ENCODE measurements around the gene NLRC4. TPM values are rescaled to one million over a fixed set of nuclear protein-coding genes. Genes with fewer than 3 reads are reported as not detected.

The NLRC4 gene
- polyA plus RNA-seq, 1 donor (not counting 4 experiments of a cell fraction or from before 2014, with no cell fraction given): not detected

DNA sequence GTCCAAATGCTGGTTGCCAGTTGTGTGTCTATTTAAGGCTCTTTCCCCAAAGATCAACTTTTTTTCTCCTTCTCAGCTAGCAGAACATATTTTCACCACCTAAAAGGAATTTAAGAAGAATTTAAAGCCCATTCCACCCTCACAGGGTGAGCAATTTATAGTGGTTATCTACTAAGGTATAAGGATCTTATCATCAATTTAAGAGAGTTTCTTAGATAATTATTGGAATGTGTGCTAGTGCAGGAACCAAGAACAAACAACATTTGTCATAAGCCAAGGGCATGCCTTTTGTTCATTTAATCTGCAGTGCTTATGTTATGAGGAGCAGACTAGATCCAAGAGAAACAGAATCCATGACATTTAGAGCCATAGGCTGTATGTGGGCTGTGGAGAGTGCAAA lies 37.2 kb downstream of the NLRC4 start:
- FAIRE-seq (no peak), DNase-seq (ENCODE audit: low read depth, low spot score) (no peak)
- Histone ChIP-seq H3K9me3 (ENCODE audit: control insufficient read depth, low read depth, low read length) (no peaks in the 10 kb centered on the region), H3K79me2 (ENCODE audit: control insufficient read depth, insufficient read depth, low read length) (no peaks in the 10 kb centered on the region), H3K4me1 (ENCODE audit: control insufficient read depth, extremely low read depth, insufficient read depth, low read length) (no peaks in the 10 kb centered on the region), H3K9me1 (ENCODE audit: control insufficient read depth, extremely low read depth, insufficient read depth, low read length) (no peaks in the 10 kb centered on the region), H4K20me1 (ENCODE audit: control insufficient read depth, extremely low read depth, insufficient read depth, low read length) (no peaks in the 10 kb centered on the region), H2AFZ (ENCODE audit: control insufficient read depth, low read length) (no peak overlapping the region), H3K4me2 (ENCODE audit: control insufficient read depth, extremely low read depth, insufficient read depth, low read depth, low read length) (no peak overlapping the region), H3K4me3 (ENCODE audit: control insufficient read depth in 2 of 3, extremely low read depth in 1 of 3, insufficient read depth in 2 of 3, low read depth in 1 of 3, low read length in 3 of 3) (no peak overlapping the region), H3K27ac (ENCODE audit: control insufficient read depth, insufficient read depth, low read length) (no peak overlapping the region), H3K9ac (ENCODE audit: control insufficient read depth, extremely low read depth, insufficient read depth, low read length) (no peak overlapping the region), H3K36me3 (ENCODE audit: control insufficient read depth in 2 of 2, extremely low read depth in 1 of 2, insufficient read depth in 2 of 2, low read length in 2 of 2) (peaks cover 3 to 9% of the 10 kb centered on the region in 2 experiments), H3K27me3 (ENCODE audit: control insufficient read depth, extremely low read depth, insufficient read depth, low read length) (no peaks in the 10 kb centered on the region)
- no peak for TF ChIP-seq EZH2 (IDR thresholded peaks at IDR 0.05; ENCODE audit: low read length)
- TF ChIP-seq, protein P1, sequence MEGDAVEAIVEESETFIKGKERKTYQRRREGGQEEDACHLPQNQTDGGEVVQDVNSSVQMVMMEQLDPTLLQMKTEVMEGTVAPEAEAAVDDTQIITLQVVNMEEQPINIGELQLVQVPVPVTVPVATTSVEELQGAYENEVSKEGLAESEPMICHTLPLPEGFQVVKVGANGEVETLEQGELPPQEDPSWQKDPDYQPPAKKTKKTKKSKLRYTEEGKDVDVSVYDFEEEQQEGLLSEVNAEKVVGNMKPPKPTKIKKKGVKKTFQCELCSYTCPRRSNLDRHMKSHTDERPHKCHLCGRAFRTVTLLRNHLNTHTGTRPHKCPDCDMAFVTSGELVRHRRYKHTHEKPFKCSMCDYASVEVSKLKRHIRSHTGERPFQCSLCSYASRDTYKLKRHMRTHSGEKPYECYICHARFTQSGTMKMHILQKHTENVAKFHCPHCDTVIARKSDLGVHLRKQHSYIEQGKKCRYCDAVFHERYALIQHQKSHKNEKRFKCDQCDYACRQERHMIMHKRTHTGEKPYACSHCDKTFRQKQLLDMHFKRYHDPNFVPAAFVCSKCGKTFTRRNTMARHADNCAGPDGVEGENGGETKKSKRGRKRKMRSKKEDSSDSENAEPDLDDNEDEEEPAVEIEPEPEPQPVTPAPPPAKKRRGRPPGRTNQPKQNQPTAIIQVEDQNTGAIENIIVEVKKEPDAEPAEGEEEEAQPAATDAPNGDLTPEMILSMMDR (optimal IDR thresholded peaks at IDR 0.05 in 1 of 3, IDR thresholded peaks at IDR 0.05 in 1 of 3, conservative IDR thresholded peaks at IDR 0.05 in 1 of 3; ENCODE audit: extremely low read depth in 1 of 3, insufficient read depth in 2 of 3, low read length in 3 of 3): no peak
- dilution Hi-C loops (cut with MboI; ENCODE audit: extremely low pct_ligation_motif_present, low sequenced_read_pairs): no loop called here

DNA sequence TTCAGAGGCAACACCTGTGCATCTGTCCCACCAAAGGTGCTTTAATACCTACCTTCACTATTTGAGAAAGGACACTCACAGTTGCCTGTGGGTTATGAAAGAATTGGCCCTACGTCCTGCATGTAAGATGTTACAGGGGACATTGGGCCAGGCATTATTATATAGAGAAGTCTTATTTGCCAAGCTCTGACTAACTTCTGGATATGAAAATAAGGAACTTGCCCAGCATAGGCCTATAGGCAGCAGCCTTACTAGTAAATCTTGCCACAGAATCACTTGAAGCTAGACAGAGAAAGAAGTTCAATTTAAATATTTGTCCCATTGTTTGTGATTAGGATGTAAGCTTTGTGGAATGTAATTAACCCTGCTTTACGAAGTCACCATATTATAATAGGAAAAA lies 41.7 kb downstream of the NLRC4 start:
- Histone ChIP-seq H3K4me3 (ENCODE audit: control insufficient read depth in 2 of 3, extremely low read depth in 1 of 3, insufficient read depth in 2 of 3, low read depth in 1 of 3, low read length in 3 of 3) (no peak overlapping the region), H3K9ac (ENCODE audit: control insufficient read depth, extremely low read depth, insufficient read depth, low read length) (no peak overlapping the region), H3K4me1 (ENCODE audit: control insufficient read depth, extremely low read depth, insufficient read depth, low read length) (no peaks in the 10 kb centered on the region), H3K9me3 (ENCODE audit: control insufficient read depth, low read depth, low read length) (no peaks in the 10 kb centered on the region), H3K4me2 (ENCODE audit: control insufficient read depth, extremely low read depth, insufficient read depth, low read depth, low read length) (no peak overlapping the region), H3K27ac (ENCODE audit: control insufficient read depth, insufficient read depth, low read length) (no peak overlapping the region), H2AFZ (ENCODE audit: control insufficient read depth, low read length) (no peak overlapping the region), H4K20me1 (ENCODE audit: control insufficient read depth, extremely low read depth, insufficient read depth, low read length) (no peaks in the 10 kb centered on the region), H3K79me2 (ENCODE audit: control insufficient read depth, insufficient read depth, low read length) (no peaks in the 10 kb centered on the region), H3K27me3 (ENCODE audit: control insufficient read depth, extremely low read depth, insufficient read depth, low read length) (no peaks in the 10 kb centered on the region), H3K9me1 (ENCODE audit: control insufficient read depth, extremely low read depth, insufficient read depth, low read length) (no peaks in the 10 kb centered on the region), H3K36me3 (ENCODE audit: control insufficient read depth in 2 of 2, extremely low read depth in 1 of 2, insufficient read depth in 2 of 2, low read length in 2 of 2) (peaks cover 6 to 15% of the 10 kb centered on the region in 2 experiments)
- FAIRE-seq: no peak
- no peak for DNase-seq (ENCODE audit: low read depth, low spot score)
- TF ChIP-seq, protein P1 (optimal IDR thresholded peaks at IDR 0.05 in 1 of 3, IDR thresholded peaks at IDR 0.05 in 1 of 3, conservative IDR thresholded peaks at IDR 0.05 in 1 of 3; ENCODE audit: extremely low read depth in 1 of 3, insufficient read depth in 2 of 3, low read length in 3 of 3): no peak
- TF ChIP-seq EZH2 (IDR thresholded peaks at IDR 0.05; ENCODE audit: low read length): no peak
- dilution Hi-C loops (cut with MboI; ENCODE audit: extremely low pct_ligation_motif_present, low sequenced_read_pairs): no loop called here

All from keratinocyte (primary cell).